Activated CD8-positive, alpha-beta memory T cell treated with anti-CD3 and anti-CD28 coated beads for 36 hours (primary cell): ENCODE measurements around the gene TRPM4. TPM values are rescaled to one million over a fixed set of nuclear protein-coding genes. Genes with fewer than 3 reads are reported as not detected.

ENCODE experiments used
- CTCF ChIA-PET: fragments of 350-600 bp; sonication (Branson Sonifier 250); formaldehyde crosslinking; loops from one replicate; lab custom pipeline; 2021; ENCODE audit warnings: antibody characterized with exemption; lab: Charles Lee
- POLR2A ChIA-PET: fragments of 350-600 bp; sonication (Branson Sonifier 250); formaldehyde crosslinking; loops from one replicate; lab custom pipeline; 2021; ENCODE audit warnings: antibody characterized with exemption; lab: Charles Lee
- total RNA-seq, 2 experiments: library from RNA; stranded (reverse); gene quantifications; one replicate each; pipeline ENCODE4 v1.2.3, GENCODE V29; 2021

TRPM4 gene
- under 1 TPM in 1 of 2 experiments, not detected in 1; 0.13 TPM for total RNA-seq

DNA sequence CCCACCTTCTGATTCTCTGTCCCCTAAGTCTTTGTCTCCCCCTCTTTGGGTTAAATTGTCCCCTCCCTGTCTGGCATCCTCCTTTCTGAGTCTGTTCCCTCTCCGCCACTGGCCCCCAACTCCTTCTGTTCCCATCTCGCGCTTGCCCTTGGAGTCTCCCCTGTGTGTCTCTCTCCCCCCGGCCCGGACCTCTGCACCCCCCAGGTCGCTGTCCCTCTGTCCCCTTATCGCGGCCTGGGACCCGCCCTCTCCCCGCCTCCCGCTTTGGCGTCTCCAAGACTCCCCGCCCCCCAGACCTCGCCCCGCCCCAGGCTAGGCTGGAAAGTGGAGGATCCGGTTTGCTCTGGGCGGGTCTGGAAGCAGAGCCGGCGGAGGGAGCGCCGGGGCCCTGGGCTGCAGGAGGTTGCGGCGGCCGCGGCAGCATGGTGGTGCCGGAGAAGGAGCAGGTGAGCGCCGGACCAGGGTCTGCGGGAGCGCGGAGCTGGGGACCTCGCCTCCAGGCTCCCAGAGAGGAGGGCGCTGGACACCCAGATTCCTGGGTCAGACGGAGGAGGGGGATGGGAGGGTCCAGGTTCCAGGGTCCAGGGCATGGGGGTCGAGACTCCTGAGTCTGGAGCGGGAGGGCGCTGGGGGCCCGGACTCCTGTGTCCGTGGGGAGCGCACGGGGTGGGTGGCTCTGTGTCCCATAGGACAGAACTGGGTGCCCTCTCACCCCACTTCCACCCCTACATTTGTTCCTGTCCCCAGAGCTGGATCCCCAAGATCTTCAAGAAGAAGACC is at the start of gene TRPM4:
Gene TRPM4 (plus strand): TSS at position 348 of the 780 bp plus-strand sequence. CDS start 75 bp downstream, at position 423.
- ChIA-PET POLR2A (no interaction called here), CTCF (no interaction called here)

DNA sequence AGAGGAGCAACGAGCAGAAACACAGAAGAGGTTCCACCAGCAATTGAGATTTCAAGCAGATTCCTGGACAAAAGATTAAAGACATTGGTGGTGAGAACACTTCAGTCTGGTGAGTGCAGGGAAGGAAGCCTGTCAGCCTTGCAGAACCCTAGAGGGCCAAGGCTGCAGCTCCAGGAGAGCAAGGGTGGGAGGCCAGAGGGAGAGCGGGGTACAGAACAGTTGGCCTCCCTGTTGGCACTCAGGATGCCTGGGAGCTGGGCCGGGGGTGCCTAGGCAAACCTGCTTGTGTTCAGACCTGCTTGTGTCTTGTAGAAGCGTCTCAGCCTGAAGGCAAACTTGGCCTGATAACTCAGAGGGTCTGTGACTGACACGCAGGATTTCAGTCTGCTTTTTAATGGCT is 48.5 kb upstream of the TRPM4 start:
- ChIA-PET POLR2A (no interaction called here), CTCF (interaction anchor here (1.0 to 1.5 kb wide), 2 partner anchors 11 to 14 kb away, joined by 3 to 5 read pairs; no protein-coding TSS in a partner anchor)

DNA sequence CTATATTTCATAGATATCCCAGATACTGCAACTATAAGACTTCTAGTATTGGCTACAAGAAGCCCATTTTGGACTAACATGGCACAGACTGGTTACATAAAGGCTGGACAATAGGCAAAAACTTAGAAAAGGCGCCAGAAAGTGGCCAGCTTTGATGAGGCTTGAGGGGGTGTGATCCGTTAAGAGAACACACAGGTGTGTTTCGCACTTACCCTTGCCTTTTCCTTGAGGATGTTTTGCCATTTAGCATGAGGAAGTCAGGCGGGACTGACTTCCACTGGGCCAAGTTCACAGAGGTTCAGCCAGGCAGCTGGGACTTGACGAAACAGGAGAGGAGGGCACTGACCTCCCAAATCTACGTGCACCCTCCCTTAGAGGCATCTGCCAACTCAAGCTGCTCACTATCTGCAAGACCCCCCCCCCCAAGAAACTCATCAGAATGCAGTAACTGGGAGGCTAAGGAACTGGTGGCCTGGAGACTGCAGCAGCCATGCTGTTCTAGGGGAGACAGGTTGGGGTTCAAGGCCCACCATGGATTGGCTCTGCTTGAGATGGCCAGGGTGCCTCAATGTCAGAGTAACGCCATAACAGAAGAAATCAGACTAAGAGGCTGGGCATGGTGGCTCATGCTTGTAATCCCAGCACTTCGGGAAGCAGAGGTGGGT is 47.9 kb upstream of the TRPM4 start:
- ChIA-PET POLR2A (no interaction called here), CTCF (interaction anchor here (0.5 to 1.5 kb wide), 3 partner anchors 12 to 743 kb away, joined by 3 to 5 read pairs (median 4); no protein-coding TSS in a partner anchor)

DNA sequence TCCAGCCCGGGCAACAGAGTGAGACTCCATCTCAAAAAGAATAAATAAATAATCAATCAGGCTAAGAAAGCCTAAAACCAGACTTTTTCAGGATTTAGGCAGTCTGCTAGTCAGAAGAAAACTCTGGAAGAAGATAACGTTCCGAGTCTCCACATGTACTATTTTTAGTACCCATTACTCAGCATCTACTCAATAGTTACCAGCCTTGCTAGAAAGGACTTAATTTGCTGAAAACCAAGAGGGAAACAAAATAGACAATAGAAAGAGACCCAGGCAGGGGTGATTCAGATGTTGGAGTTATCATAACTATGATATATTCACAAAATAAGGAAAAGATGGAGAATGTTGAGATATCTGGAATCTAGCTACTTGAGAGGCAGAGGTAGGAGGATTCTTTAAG is 47.0 kb upstream of the TRPM4 start:
- ChIA-PET CTCF (interaction anchor here (0.6 to 0.7 kb wide), 2 partner anchors 20 to 1093 kb away, joined by 3 to 4 read pairs; no protein-coding TSS in a partner anchor), POLR2A (interaction anchor here (0.8 kb wide), 1 partner anchor 37 kb away, joined by 3 read pairs; no protein-coding TSS in a partner anchor)

DNA sequence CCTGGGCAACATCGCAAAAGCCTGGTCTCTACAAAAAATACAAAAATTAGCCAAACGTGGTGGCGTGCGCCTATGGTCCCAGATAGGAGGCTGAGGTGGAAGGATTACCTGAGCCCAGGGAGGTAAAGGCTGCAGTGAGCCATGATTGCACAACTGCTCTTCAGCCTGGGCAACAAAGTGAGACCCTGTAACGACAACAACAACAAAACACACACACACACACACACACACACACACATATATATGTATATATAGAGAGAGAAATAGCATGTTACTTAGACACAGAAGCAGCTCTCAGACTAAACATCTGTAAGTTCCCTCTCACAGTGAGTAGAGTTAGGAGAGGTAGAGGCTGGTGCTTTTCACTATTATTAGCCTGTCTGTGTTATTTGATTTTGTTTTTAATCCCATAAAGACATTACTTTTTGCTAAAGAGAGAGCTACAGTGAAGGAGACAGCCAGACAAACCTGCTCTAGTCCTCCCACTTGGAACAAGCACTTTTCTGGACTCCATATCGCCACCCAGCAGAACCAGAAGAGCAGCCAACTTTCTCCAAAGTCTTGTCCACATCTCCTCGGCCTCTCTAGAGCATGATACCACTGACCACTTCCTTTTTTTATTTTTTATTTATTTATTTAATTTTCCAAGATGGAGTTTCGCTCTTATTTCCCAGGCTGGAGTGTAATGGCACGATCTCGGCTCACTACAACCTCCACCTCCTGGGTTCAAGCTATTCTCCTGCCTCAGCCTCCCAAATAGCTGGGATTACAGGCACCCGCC is 46.2 kb upstream of the TRPM4 start:
- POLR2A ChIA-PET: interaction anchor here (0.8 kb wide), 1 partner anchor 37 kb away, joined by 3 read pairs; no protein-coding TSS in a partner anchor

DNA sequence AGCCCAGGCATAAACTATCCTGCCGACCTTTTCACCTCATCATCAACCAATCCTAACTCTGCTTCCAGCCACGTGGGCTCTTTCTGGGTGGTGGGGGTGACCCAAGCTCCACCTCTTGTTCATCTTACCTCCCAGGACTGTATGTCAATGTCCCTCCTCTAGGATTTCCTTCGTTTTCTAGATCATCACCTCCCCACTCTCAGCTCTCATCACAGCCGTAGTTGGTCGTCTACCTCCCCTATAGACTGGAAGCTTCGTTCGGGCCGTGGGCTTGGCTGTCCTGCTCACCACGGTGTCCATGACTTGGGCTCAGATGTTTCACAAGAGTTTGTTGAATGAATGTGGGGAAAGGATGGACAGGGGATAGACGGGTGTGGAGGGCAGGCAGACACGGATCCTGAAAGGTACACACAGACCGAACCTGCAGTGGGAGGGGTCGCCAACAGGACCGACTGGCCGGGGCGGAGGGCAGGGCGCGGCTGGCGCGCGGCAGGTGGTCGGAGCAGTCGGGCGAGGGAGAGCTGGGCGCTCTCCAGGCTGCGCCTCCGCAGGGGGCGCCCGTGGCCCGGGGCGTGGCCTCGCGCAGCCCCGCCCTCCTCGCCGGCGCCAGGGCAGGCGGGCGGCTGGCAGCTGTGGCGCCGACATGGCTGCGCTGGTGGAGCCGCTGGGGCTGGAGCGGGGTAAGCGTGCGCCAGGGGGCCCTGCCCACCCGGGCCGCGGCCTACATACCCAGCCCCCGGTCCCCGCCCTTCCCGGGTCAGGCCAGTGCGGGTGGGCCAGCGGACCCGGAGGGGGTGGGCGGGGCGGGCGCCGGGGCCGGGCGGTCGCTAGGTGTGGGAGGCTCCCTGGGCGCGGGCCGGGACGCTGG is 43.6 kb upstream of the TRPM4 start, which contains the start of gene LIN7B:
Gene LIN7B (plus strand): TSS at position 609 of the 868 bp plus-strand sequence. CDS start 35 bp downstream, at position 644.
- POLR2A ChIA-PET: interaction anchor here (0.6 to 1.2 kb wide), 4 partner anchors 13 to 30 kb away, joined by 3 to 5 read pairs (median 4); no protein-coding TSS in a partner anchor
- CTCF ChIA-PET: interaction anchor here (0.6 to 2.3 kb wide), 17 partner anchors 8 to 468 kb away, joined by 3 to 17 read pairs (median 4); partner anchors contain the start of genes CA11 and FTL

More for the DNA sequence above, 46.2 kb upstream of the TRPM4 start:
- CTCF ChIA-PET: no interaction called here

DNA sequence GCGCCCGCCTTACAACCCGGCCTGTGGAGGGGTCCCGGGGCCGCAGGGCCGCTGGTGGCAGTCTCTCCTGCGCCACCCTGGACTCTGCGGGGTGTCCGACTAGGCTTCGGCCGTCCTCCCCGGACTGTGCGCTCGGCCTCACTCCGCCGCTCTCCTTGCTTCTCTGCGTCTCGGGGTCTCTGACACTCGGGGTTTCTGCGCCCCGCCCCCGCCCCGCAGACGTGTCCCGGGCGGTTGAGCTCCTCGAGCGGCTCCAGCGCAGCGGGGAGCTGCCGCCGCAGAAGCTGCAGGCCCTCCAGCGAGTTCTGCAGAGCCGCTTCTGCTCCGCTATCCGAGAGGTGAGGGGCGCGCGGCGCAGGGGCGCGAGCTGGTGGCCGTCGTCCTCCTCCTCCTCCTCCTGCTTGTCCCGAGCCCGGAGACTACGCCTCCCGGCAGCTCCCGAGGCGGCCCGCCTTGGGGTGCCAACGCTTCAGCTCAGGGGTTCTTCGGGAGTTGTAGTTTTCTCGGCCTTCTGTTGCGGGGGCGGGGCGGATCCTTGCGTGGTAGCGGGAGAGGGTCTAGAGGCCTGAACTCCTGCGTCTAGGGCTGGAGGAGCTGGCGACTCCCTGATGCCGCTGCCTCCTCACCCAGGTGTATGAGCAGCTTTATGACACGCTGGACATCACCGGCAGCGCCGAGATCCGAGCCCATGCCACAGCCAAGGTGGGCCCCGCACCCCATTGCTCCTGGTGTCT is 42.8 kb upstream of the TRPM4 start:
- ChIA-PET POLR2A (interaction anchor here (1.0 to 1.2 kb wide), 2 partner anchors 12 to 13 kb away, joined by 4 to 5 read pairs; no protein-coding TSS in a partner anchor), CTCF (interaction anchor here (0.6 to 2.3 kb wide), 14 partner anchors 9 to 469 kb away, joined by 3 to 17 read pairs (median 4); partner anchors contain the start of gene CA11)

DNA sequence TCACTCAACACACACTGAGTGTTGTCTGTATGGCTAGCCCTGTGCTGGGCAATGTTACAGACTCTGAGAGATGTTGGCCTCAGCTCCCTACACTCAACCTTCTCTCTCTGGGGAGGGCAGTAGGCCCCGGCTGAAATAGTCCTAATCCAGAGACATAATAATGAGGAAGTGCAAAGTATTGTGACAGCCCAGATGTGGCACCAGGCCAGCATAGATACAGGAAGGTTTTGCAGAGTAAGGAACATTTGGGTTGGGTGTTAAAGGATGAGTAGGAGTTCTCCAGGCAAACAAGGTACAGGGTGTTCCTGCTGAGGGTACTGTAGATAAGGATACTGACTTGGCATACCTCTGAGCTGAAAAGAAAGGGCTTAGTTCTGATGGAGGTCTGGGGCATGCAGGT is 41.0 kb upstream of the TRPM4 start:
- ChIA-PET POLR2A (no interaction called here), CTCF (interaction anchor here (0.7 to 1.6 kb wide), 2 partner anchors 10 to 153 kb away, joined by 3 to 4 read pairs; no protein-coding TSS in a partner anchor)

DNA sequence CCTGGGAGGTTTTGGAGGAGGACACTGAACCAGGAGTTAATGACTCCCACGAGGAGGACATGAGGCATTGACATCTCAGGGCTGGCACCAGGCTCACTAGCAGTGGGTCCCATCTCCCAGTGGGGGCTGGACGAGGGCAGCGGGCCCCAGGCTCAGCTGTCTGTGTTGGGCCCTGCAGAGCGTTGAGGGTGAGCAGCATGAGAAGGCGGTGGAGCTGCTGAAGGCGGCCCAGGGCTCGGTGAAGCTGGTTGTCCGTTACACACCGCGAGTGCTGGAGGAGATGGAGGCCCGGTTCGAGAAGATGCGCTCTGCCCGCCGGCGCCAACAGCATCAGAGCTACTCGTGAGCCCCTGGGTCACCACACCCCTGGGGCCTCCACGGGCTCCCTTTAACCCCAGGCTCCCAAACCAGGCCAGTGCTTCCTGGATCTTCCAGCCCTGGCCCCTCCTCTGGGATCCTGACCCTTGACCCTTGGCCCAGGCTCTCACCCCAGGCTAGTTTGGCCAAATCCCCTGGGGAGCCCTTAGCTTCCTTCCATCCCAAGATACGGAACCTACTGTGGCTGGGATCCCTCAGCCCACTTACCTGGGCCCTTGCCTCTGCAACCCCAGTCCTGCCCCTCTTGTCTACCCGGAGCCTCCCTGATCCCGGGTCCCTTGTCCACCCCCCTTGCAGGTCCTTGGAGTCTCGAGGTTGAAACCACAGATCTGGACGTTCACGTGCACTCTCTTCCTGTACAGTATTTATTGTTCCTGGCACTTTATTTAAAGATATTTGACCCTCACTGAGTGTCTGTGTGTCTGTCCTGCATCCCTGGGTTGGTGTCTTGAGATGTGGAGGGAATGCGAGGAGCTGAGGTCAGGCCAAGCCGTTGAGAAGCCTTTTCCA is 39.7 kb upstream of the TRPM4 start:
- ChIA-PET CTCF (interaction anchor here (0.6 to 2.0 kb wide), 6 partner anchors 10 to 182 kb away, joined by 3 to 7 read pairs (median 4); no protein-coding TSS in a partner anchor), POLR2A (no interaction called here)

DNA sequence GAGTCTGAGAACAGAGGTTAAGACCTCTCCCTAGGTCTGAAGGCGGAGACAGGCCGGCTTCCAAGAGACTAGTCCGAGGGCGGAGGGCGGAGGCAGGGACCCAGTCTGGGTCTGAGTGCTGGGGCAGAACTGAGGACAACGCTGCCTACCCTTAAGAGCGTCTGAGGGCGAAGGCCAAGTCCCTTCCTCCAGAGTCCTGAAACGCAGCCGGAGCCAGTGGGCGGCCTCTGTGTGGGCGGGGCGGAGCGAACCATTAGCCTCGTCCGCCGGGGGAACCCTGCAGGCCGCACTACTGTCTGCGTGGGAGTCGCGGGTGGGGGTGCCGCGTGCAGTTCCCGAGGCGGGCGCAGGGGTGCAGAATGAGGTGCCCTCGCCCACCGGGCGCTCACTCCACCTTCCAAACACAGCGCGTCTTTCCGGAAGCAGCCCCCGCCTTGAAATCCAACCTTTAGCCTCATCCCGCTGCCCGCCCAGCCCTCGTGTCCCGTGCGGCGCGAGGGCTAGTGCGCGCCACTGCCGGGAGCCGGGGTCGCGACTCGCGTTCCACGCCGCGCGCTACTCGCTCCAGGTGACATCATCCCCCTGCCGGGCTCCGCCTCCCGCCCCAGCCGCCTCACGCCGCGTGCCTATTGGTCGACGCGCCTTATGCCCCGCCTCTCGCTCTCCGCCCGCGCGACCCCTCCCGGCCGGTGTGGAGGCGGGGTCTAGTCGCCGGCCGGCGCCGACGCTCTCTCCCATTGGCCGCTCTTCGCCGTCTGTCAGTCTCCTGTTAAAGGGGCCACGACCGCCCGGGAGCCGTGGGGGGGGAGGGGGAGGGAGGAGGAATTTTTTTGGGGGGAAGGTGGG is 38.8 kb upstream of the TRPM4 start, which contains the start of gene C19orf73:
Gene C19orf73 (minus strand): TSS at position 579 of the 846 bp plus-strand sequence. CDS start 121 bp downstream, at position 458.
- POLR2A ChIA-PET: interaction anchor here (1.3 kb wide), 1 partner anchor 9 kb away, joined by 3 read pairs; no protein-coding TSS in a partner anchor
- CTCF ChIA-PET: interaction anchor here (0.6 to 2.0 kb wide), 7 partner anchors 9 to 181 kb away, joined by 3 to 7 read pairs (median 5); no protein-coding TSS in a partner anchor

DNA sequence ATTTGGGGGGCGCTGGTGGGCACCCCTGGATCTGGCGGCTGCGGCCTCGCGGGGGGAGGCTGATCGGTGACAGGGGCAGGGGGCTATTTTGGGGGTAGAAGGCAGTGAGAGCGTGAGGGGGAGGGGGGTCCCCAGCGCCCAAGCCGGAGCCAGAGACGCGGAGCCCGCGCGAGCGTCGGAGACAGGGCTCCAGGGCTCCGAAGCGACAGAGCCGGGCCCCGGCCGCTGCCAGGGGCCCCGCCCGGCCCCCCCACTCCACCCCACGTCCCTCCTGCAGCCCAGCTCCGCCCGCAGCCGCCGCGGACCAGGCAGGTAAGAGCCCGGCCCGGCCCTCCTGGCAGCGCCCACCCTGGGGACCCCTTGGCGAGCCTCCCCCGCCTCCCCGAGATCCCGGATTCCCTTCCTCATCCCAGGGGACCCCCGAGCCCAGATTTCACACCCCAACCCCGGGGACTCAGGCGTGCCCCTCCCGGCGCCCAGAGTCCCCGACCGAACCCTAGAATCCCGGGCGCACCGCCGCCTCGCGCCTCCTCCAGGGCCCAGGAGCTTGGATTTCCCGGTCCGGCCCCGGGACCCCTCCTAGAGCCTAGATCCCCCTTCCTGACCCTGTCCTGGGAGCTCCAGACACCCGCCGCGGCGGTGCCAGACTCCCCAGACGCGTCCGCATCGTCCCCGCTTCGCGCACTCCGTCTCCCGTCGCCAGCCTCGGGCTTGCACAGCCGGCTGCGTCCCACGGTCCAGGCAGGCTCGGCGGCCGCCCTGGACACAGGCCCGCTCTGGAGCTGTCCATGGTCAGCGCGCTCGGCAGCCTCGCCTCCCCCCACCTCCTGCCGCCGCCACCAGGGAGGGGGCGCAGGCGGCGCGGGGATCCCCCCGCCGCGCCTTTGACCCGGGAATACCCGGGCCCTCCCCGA is 37.9 kb upstream of the TRPM4 start, which contains the start of gene PPFIA3:
Gene PPFIA3 (plus strand): TSS at position 134 of the 914 bp plus-strand sequence. CDS start 8,330 bp downstream, outside the sequence.
- ChIA-PET CTCF (interaction anchor here (1.2 to 2.0 kb wide), 6 partner anchors 8 to 127 kb away, joined by 3 to 7 read pairs (median 5); no protein-coding TSS in a partner anchor), POLR2A (interaction anchor here (0.5 to 1.3 kb wide), 5 partner anchors 8 to 1216 kb away, joined by 3 to 5 read pairs (median 3); no protein-coding TSS in a partner anchor)

DNA sequence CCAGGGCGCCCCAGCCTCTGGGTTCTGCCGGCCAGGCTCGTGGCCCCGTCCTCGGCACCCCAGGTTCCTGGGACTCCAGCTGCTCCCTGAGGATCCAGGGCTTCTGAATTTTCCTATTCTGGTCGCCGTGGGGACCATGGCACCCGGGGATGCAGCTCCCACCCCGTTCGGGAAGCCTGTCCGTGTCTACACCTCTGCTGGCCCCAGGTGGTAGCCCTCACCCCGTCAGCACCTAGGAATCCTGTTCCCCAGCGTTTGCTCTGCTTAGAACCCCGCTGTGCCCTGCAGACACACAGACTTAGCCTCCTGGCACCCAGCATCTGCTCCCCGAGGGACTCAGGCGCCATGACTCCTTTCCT is 37.3 kb upstream of the TRPM4 start:
- ChIA-PET CTCF (interaction anchor here (1.2 to 2.0 kb wide), 6 partner anchors 8 to 128 kb away, joined by 3 to 7 read pairs (median 5); no protein-coding TSS in a partner anchor), POLR2A (interaction anchor here (0.5 to 1.3 kb wide), 4 partner anchors 8 to 1215 kb away, joined by 3 to 5 read pairs (median 4); no protein-coding TSS in a partner anchor)

DNA sequence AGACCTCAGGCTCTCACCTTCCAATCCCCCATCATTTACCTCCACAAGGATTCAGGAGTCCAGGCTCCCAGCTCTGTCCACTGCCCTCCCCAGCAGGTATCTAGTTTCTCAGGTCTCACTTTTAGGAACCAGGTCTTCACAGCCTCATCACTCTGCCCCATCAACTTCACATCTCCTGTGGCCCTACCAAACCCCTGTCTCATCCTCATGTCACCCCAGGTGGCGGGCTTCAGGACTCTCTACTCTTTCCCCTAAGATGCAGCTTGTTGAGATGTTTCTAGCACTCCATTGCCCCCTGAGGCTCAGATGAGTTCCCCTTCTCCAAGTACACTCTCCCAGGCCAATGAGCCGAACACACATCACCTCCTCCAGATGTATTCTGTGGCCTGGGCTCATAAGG is 36.7 kb upstream of the TRPM4 start:
- CTCF ChIA-PET: interaction anchor here (1.0 to 1.8 kb wide), 3 partner anchors 9 to 129 kb away, joined by 3 to 6 read pairs (median 3); no protein-coding TSS in a partner anchor

More for the DNA sequence above, 36.7 kb upstream of the TRPM4 start:
- POLR2A ChIA-PET: no interaction called here
